Epithelial cell of umbilical artery (primary cell): ENCODE data around the gene PTCHD4. TPM values are rescaled to one million over a fixed set of nuclear protein-coding genes. Genes with fewer than 3 reads are reported as not detected.

ENCODE experiments used
- total RNA-seq: library from RNA; depleted of rRNA; stranded (reverse); fragments of >200 nt; gene quantifications from 2 replicates; pipeline ENCODE4 v1.2.3, GENCODE V29; 2014

PTCHD4 gene
- total RNA-seq = 0.76 and 2.9 TPM in 2 replicates

GRCh38 chr6:48111143-48111506, at the start of gene PTCHD4:
TSS of gene PTCHD4 (minus strand) at chr6:48111197. CDS start at chr6:48068957, 42,240 bp downstream.

